Osteoblast (primary cell): ENCODE data around the gene CNRIP1. TPM values are rescaled to one million over a fixed set of nuclear protein-coding genes. Genes with fewer than 3 reads are reported as not detected.

Experiments
- DNase-seq: peaks from one replicate; pipeline ENCODE4 v3.0.0; 2011; ENCODE audit warnings: low spot score, mixed read lengths; ENCODE audit not compliant: insufficient read length; ENCODE audit errors: missing footprints
- H2AFZ ChIP-seq: 2 replicates; pipeline ENCODE4 v1.6.0; 2011; ENCODE audit warnings: mild to moderate bottlenecking, low read length
- H3K27ac ChIP-seq: 2 replicates; pipeline ENCODE4 v1.5.1; 2011; ENCODE audit warnings: mild to moderate bottlenecking, low read depth, low read length, moderate library complexity
- H3K27me3 ChIP-seq: 2 replicates; pipeline ENCODE4 v1.6.0; 2012; ENCODE audit warnings: mild to moderate bottlenecking, control low read depth, inconsistent platforms, low read length, moderate library complexity; ENCODE audit not compliant: insufficient read depth
- H3K36me3 ChIP-seq: 2 replicates; pipeline ENCODE4 v1.5.1; 2011; ENCODE audit warnings: mild to moderate bottlenecking, low read length, control low read depth, moderate library complexity; ENCODE audit not compliant: insufficient read depth
- H3K4me1 ChIP-seq: 2 replicates; pipeline ENCODE4 v1.5.1; 2011; ENCODE audit warnings: mild to moderate bottlenecking, low read length, control low read depth, moderate library complexity; ENCODE audit not compliant: insufficient read depth
- H3K4me2 ChIP-seq: 2 replicates; pipeline ENCODE4 v1.6.0; 2011; ENCODE audit warnings: mild to moderate bottlenecking, low read length; ENCODE audit not compliant: insufficient read depth
- H3K4me3 ChIP-seq: fragments of 200-600 bp; sonication (generic); 3 replicates; pipeline ENCODE4 v1.5.1; 2012; ENCODE audit warnings: mild to moderate bottlenecking, low read length, inconsistent platforms; ENCODE audit not compliant: insufficient read depth
- H3K79me2 ChIP-seq: 2 replicates; pipeline ENCODE4 v1.6.0; 2012; ENCODE audit warnings: mild to moderate bottlenecking, low read length, control low read depth, inconsistent platforms; ENCODE audit not compliant: insufficient read depth
- H3K9me3 ChIP-seq: 2 replicates; pipeline ENCODE4 v1.5.1; 2011; ENCODE audit warnings: low read depth, low read length, control low read depth
- H4K20me1 ChIP-seq: 2 replicates; pipeline ENCODE4 v1.6.0; 2012; ENCODE audit warnings: mild to moderate bottlenecking, low read length, control low read depth; ENCODE audit not compliant: insufficient read depth
- total RNA-seq: library from RNA; depleted of rRNA; stranded (reverse); fragments of >200 nt; gene quantifications from 2 replicates; pipeline ENCODE4 v1.2.3, GENCODE V29; 2012
- TF ChIP-seq, protein P1 (sequence below): IDR thresholded peaks from 2 replicates; pipeline ENCODE4 v1.5.1; 2011; ENCODE audit warnings: mild to moderate bottlenecking, low read depth, low read length, moderate library complexity; ENCODE audit errors: extremely low read depth

The CNRIP1 gene
- total RNA-seq, 1 donor, result 43.4 TPM

- peak; percentile 56 for DNase-seq
- Histone ChIP-seq H3K9me3 (no peaks in the 10 kb centered on the region), H3K27ac (peak overlapping the region; percentile 93), H3K4me3 (peak overlapping the region; percentile 94), H3K4me2 (peak overlapping the region; percentile 99), H3K79me2 (peaks cover 81% of the 10 kb centered on the region), H3K4me1 (peaks cover 24% of the 10 kb centered on the region), H2AFZ (peak overlapping the region; percentile 15), H4K20me1 (peaks cover 53% of the 10 kb centered on the region), H3K36me3 (no peaks in the 10 kb centered on the region), H3K27me3 (no peaks in the 10 kb centered on the region)
- TF ChIP-seq, protein P1, sequence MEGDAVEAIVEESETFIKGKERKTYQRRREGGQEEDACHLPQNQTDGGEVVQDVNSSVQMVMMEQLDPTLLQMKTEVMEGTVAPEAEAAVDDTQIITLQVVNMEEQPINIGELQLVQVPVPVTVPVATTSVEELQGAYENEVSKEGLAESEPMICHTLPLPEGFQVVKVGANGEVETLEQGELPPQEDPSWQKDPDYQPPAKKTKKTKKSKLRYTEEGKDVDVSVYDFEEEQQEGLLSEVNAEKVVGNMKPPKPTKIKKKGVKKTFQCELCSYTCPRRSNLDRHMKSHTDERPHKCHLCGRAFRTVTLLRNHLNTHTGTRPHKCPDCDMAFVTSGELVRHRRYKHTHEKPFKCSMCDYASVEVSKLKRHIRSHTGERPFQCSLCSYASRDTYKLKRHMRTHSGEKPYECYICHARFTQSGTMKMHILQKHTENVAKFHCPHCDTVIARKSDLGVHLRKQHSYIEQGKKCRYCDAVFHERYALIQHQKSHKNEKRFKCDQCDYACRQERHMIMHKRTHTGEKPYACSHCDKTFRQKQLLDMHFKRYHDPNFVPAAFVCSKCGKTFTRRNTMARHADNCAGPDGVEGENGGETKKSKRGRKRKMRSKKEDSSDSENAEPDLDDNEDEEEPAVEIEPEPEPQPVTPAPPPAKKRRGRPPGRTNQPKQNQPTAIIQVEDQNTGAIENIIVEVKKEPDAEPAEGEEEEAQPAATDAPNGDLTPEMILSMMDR, result no peak
Measured at GRCh38 chr2:68250652-68251186, 69.0 kb downstream of the CNRIP1 start.

- Histone ChIP-seq H3K4me3 (peak overlapping the region; percentile 94), H3K4me1 (peaks cover 24% of the 10 kb centered on the region), H2AFZ (no peak overlapping the region), H3K4me2 (peak overlapping the region; percentile 99), H3K9me3 (no peaks in the 10 kb centered on the region), H3K36me3 (no peaks in the 10 kb centered on the region), H3K27me3 (no peaks in the 10 kb centered on the region), H3K27ac (peak overlapping the region; percentile 93), H3K79me2 (peaks cover 83% of the 10 kb centered on the region), H4K20me1 (peaks cover 59% of the 10 kb centered on the region)
- DNase-seq, result no peak
- TF ChIP-seq, protein P1, result no peak
Measured at GRCh38 chr2:68250196-68250595, 69.6 kb downstream of the CNRIP1 start.

- TF ChIP-seq, protein P1, result no peak
- Histone ChIP-seq H3K27ac (no peak overlapping the region), H3K4me3 (no peak overlapping the region), H4K20me1 (peaks cover 72% of the 10 kb centered on the region), H3K9me3 (no peaks in the 10 kb centered on the region), H2AFZ (no peak overlapping the region), H3K27me3 (no peaks in the 10 kb centered on the region), H3K4me2 (no peak overlapping the region), H3K4me1 (peaks cover 20% of the 10 kb centered on the region), H3K79me2 (peaks cover 83% of the 10 kb centered on the region), H3K36me3 (no peaks in the 10 kb centered on the region)
- DNase-seq, result no peak
Measured at GRCh38 chr2:68248806-68249205, 70.9 kb downstream of the CNRIP1 start.

DNA sequence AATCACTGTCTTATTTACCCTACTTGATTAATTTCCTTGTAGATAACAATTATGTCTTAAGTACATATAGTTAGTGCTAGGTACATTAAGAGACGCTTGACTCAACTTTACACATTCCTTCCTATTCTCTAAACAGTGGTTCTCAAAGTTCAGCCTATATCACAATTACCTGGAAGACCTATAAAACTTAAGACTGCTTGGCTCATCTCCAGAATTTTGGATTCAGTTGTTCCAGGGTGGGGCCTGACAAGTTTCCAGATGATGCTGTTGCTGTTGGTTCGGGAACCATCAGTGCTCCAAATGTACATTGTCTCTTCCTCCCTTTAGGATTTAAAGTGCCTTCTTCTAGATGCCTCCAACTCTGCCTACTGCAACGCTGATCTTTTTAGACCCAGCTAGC lies 71.4 kb downstream of the CNRIP1 start:
- TF ChIP-seq, protein P1, result no peak
- H3K27me3 ChIP-seq, result no peaks in the 10 kb centered on the region
- peaks cover 75% of the 10 kb centered on the region for H4K20me1 ChIP-seq
- peaks cover 19% of the 10 kb centered on the region for H3K4me1 ChIP-seq
- H2AFZ ChIP-seq, result no peak overlapping the region
- no peak for DNase-seq
- no peak overlapping the region for H3K4me2 ChIP-seq
- no peaks in the 10 kb centered on the region for H3K9me3 ChIP-seq
- H3K79me2 ChIP-seq, result peaks cover 87% of the 10 kb centered on the region
- H3K27ac ChIP-seq, result no peak overlapping the region
- H3K36me3 ChIP-seq, result no peaks in the 10 kb centered on the region
- H3K4me3 ChIP-seq, result no peak overlapping the region
